Activated T-cell treated with anti-CD3 and anti-CD28 coated beads for 24 hours (primary cell): ENCODE results near the gene TRIOBP.

Source experiments
- DNase-seq: peaks from one replicate; pipeline ENCODE4 v3.0.0-alpha.2; 2020; ENCODE audit warnings: low read depth

TRIOBP gene

DNA sequence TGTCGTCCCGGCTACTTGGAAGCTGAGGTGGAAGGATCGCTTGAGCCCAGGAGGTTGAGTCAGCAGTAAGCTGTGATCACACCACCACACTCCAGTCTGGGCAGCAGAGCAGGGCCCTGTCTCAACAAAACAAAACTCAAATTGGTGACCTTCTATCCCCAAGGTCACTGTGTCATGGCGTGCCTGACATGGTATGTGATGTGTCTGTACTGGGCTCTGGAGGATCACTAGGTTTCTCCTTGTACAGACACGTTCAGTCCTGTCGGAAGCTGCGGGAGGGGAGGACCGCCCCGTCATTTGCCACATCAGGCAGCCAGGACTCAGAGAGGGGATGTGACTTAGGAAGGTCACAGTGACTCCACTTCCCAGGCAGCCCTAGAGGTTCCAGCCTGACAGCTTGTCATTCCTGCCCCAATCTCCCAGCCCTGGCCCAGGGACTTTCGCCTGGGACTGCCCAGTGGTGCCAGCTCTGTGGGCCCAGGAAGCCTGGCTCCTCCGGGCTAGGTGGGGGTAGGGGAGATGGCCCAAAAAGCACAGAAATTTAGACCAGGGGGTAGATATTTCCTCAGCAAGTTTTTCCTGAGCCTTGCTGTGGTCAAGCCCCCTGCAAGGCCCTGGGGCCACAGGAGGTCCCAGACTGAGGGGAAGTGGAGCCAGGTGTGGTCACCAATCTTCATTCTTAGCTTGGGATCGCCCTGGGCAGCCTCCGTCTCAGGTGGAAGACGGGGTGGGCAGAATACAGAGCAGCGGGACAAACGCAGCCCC, 53.2 kb downstream of the TRIOBP start:
- DNase-seq: no peak

DNA sequence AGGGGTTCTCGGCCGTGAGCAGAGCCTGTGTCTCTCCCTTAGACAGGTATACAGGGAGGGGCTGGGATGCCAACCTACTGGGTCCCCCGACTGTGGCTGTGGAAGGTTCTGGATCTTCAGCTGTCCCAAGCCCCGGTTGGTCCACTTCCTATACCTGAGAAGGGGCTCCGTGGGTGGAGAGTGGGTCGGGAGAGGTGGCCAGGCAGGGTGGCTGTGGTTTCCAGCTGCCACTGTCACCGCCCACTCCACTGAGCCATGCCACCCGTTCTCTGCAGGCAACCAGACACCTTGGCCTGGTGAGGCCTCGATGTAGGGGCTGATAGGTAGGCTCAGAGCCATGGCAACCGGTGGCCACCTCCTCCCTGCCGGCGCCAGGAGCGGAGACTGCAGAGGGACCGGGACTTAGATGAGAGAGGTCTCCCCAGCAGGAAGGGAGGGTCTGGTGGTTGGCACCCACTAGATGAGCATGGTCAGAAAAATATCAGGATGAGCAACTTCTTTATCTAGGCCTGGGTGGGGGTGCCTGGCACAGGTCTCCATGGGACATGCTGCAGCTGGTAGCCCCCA, 53.8 kb downstream of the TRIOBP start:
- DNase-seq: no peak

DNA sequence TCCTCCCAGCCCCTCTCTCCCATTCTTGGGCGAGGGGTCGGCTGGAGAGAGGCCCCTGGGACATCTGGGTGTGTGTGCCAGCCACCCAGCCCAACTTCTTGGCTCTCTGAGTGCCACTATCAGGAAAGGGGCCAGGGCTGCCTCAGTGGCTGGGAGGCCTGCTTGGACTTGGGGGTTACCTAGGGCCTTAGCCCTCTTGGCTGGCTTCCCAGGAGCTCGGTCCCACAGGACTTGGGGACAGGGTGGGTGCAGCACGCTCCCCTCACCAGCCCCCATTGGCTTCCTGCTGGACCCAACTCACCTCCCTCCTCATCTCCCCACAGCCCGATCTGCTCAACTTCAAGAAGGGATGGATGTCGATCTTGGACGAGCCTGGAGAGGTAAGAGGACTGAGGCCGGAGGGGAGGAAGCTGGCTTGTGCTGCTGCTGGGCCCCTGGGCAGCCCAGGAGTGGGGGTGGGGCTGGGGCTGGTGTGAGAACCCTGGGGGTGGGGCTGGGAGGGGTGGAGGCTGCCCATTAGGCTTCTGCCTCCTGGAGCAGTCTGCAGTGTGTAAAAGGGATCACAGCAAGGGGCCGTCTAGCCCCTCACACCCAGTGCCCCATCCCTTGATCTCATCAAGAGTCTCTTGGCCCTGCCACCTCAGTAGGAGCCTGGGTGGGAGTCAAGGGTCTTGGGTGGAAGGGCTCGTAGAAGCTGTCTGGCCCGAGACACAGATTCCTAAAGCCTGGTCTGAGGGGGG, 54.8 kb downstream of the TRIOBP start:
- no peak for DNase-seq

DNA sequence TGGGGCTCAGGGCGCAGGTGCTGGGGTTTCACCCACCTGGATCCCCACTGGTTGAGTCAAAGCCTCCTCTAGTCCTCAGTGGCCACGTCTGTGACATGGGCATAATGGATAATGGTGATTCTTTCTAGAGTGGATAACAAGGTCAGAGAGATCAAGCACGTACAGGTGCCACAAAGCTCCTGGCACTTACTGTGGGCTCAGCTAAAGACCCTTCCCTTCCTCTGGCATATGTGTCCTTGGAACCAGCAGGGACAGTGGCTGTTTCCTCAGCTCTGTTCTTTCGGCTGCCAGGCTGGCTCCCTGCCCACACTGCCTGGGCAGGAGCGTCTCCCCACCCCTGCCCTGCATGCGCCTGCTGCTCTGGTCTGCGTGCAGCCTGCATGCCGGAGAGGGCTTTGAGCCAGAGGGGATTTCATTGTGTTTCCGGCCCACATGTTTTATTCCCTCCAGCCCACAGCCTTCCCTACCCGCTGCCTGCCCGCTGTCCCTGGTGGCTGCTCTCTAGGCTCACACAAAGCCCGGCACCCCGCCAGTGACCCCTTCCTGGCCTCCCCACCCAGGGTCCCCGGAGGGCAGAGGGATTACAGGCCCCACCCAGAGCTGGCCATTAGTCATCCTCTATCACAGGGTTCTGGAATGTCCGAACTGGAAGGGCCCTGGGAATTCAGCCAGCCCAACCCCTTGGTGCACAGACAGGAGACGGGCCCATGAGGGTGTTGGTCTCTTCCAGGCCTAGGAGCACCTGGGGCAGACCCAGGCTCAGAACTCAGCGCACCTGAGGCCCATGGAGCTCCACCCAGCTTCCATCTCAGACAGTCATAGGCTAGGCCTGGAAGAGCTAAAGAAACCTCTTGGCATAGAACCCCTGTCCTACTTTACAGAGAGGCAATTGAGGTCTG, 55.6 kb downstream of the TRIOBP start:
- DNase-seq: no peak

DNA sequence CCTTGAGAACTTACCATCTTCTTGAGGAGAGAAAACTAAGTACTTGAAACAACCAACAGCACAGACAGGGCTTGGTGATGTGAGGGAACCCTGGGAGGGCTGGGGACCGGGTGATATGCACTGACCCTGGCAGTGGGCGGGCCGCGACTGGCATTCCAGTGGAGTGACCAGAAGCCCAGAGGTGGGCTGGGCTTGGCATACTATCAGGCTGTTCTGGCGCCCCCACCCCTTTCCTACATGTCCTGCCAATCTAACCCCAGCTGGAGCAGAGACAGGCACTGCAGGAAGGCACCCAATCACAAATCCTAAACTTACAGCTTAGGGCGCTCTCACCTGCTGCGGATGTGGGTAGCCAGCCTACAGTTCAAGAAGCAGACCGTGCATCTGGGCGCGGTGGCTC, 56.9 kb downstream of the TRIOBP start:
- DNase-seq: no peak

DNA sequence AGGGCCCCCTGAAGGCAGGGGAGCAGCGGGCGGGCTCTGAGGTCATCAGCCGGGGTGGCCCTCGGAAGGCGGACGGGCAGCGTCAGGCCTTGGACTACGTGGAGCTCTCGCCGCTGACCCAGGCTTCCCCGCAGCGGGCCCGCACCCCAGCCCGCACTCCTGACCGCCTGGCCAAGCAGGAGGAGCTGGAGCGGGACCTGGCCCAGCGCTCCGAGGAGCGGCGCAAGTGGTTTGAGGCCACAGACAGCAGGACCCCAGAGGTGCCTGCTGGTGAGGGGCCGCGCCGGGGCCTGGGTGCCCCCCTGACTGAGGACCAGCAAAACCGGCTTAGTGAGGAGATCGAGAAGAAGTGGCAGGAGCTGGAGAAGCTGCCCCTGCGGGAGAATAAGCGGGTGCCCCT, 60.8 kb downstream of the TRIOBP start:
- DNase-seq: no peak

DNA sequence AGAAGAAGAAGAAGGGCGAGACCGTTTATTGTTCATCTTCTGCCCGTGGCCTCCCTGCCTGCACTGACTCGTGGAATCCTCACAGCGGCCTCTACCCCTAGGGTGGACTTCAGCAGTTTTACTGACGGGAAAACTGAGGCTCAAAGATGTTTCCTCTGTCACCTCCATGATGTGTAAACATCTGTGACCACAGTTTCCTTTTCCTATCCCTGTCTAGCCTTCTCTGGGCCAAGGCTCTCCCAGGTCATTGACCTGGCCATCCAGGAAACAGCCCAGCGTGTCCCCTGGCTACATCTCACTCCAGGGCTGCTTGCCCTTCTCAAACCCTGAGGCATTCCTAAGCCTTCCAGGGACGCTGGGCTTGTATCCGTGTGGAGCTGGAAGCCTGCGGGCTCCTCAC, 61.8 kb downstream of the TRIOBP start:
- no peak for DNase-seq

DNA sequence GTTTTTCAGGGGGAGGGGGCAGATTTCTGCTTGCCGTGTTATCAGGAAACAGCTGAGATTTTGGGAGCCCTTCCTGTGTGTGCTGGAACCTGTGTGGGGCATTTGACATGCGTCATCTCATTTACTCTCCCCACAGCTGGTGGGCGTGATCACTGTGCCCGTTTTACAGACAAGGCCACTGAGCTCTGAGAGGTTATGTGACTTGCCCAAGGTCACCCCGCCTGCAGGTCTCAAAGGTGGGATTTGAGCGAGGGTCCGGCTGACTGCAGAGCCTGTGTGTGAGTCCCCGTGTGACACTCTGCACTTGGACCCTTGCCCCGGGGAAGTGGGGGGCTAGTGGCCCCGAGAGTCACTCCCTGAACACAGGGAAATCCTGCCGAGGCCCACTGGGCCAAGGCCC, 62.4 kb downstream of the TRIOBP start:
- no peak for DNase-seq

DNA sequence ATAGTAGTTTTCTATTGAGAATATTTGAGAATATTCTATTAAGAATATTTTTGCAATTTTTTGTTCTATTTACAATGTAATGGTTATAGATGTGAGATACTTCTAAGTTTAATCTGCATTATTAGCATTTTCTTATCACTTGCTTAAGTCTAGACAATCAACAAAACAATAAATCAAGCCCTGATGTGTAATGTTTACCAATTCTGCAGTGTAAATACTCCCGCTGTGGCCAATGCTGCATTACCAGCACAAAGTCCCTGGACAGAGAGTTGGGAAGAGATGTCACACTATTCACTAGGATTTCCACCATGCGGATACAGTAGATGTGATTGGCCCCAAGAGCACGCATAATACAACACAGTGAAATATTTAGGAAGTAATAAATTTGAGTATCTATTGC, 63.3 kb downstream of the TRIOBP start:
- DNase-seq: no peak

DNA sequence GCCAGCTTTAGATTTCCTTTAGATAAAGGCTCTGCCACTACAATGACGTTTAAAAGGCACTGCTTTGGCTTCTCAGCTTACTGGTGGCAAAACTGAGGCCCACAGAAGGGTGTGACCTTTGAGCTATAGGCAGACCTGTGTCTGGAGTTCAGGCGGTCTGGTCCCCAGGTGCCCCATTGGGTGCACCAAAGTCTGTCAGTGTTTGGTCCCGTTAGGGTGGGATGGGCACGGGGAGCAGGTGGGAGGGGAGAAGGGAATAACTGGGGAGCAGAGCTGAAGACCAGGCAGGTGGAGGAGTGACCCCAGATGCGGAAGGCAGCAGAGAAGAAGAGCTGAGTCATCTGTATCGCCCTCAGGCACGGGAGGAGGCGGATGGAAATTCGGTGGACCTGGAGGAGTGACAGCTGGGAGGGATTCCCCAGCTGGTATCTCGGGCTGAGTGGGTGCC, 65.6 kb downstream of the TRIOBP start:
- DNase-seq: no peak

DNA sequence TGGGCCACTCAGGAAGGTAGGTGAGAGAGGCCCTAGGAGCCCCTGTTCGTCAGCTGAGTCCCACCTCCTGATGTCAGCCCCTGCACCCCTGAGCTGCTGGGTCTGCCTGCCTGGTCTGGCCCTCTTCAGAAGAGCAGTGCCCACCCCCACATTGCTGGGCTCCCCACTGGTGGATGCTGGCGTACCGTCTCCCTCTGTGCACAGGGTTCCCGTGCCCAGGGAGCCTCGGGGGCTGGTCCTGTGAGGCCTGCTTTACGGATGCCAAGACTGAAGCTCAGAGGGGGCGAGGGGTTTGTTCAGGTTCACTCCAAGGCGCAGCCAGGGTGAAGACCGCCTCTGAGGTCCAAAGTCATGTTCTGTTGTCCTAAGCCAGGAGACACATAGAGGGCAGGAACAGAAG, 66.2 kb downstream of the TRIOBP start:
- DNase-seq: no peak

DNA sequence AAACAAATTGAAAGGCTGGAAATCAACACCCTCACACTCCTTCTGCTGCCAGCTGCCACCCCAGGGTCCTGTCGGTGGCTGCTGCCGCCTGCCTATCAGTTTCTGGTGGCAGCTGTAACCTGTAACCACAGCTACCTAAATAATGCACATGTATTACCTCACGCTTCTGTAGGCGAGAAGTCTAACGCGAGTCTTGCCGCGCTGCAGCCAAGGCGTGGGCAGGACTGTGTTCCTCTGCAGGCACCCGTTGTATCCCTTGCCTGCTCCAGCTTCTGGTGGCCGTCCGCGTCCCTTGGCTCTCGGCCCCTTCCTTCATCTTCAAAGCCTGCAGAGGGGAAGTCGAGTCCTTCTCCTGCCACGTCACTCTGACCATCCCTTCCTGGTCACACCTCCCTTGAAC, 66.8 kb downstream of the TRIOBP start:
- no peak for DNase-seq

DNA sequence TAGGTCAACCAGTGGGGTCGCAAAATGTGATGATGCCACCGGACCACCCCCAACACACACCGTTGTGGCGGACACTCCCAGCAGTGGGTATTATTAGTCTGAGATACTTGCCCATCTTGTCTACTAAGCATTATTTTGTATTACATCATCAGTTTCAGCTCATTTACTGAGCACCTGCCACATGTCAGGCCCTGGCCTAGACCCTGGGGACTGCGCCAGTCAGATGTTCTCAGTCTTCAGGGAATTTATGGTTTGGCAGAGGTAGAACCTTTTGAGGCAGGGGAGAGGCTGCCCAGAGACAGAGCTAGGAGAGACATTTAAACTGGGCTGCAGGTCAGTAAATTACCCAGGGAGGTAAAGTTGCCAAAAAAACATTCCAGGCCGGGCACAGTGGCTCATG, 67.8 kb downstream of the TRIOBP start:
- DNase-seq: no peak

DNA sequence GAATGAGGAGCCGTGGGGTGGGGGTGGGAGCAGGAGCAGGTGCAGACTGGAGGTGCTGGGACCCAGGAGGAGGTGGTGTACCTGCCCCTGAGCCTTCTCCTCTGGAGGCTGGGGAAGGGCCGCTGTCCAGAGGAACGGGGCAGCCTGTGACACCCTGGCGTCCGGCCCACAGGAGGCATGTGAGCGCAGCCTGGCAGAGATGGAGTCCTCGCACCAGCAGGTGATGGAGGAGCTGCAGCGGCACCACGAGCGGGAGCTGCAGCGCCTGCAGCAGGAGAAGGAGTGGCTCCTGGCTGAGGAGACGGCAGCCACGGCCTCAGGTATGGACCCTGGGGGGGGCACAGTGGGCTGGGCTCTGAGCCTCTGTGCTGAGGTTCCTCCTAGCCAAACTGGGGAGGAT, 68.7 kb downstream of the TRIOBP start:
- no peak for DNase-seq

DNA sequence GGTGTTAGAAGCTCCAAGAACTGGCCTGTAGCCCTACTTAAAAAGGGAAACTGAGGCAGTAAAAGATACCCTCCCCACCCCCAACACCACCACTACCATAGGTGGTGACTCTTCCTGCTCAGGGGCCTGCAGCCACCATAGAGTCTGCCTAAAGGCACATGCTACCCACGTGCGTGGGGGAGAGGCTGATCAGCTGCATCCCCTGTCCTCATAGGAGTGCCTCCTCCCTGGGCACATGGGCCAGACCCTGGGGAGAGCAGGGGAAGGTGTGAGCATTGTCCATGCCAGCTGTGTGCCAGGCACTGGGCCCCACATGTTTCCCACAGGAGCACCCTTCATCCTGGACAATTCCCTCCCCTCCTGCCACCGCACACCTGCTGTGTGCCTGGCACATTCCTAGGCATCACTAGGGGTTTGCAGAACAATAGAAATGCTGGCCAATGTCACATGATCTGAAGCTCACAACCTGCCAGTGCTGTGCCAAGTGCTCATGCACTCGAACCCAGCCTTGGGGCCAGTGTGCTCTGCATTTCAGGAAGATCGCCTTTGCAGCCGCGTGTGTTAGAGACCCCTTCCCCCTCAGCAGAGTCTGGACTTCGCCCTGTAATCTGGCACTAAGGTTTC, 69.2 kb downstream of the TRIOBP start:
- no peak for DNase-seq

DNA sequence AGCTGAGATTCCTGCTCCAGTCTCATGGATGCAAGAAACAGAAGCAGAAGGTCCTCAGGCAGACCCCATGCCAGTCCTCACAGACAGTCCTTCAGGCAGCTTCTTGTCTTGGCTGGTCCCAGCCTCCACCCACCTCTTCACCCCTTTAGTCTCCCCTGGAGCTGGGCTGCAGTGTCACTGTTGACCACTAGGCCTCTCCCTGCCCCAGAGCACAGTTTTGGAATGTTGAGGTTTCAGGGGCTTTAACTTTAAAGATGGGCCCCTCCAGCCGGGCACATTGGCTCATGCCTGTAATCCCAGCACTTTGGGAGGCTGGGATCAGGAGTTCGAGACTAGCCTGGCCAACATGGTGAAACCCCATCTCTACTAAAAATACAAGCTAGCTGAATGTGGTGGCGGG, 71.4 kb downstream of the TRIOBP start:
- DNase-seq: no peak

DNA sequence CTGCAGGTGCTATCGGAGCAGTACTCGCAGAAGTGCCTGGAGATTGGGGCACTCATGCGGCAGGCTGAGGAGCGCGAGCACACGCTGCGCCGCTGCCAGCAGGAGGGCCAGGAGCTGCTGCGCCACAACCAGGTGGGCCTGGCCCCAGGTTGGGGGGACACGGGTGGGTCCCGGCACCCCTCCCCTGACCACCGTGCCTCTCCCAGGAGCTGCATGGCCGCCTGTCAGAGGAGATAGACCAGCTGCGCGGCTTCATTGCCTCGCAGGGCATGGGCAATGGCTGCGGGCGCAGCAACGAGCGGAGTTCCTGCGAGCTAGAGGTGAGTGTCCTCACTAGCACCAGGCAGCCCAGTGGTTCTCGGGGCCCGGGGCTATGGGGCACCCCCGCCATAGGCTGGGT, 72.2 kb downstream of the TRIOBP start:
- no peak for DNase-seq

DNA sequence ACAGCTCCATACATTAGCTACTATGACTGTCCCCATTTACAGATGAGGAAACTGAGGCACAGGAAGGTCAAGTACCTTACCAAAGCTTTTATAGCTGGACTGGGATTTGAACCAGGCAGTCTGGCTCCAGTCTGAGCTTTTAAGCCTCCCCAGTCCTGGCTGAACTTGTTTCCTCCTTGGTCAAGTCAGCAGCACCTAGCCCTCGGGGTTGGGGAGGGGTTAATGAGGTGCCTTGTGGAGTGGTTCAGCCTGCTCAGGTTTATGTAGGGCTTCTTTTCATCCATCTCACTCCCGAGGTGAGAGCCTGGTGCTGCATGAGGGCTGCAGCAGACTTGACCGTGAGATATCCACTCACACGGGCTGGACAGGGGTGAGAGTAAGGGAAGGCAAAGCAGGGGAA, 74.2 kb downstream of the TRIOBP start:
- no peak for DNase-seq

DNA sequence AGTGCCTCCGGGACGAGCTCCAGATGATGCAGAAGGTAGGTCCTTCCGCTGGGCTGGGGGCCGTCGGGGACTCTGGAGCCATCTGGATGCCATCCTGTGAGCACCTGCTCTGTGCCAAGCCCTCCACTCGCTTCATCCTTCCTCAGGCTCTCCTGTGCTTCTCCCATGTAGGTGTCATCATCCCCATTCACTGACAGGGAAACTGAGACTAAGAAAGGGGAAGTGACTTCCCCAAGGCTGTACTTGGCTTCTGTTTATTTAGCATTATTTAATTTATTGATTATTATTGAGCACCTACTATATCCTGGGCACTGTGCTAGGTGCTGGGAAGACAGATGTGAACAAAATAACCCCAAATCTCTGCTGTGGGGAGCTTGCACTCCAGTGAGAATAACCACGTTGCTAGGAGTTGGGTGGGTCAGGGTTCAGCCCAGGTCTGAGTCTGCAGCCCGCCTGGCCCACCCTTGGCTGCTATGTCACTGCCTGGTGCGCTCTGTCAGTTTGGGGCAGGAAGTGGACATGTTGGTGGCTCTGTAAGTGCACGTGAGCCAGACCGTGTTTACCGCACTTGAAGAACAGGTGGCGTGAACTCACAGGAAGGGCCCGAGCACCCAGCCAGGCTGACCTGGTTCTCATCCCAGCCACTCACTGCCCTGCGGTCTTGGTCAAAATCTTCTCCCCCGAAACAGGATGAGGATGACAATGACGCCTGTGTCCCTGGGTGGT, 75.0 kb downstream of the TRIOBP start:
- DNase-seq: no peak

DNA sequence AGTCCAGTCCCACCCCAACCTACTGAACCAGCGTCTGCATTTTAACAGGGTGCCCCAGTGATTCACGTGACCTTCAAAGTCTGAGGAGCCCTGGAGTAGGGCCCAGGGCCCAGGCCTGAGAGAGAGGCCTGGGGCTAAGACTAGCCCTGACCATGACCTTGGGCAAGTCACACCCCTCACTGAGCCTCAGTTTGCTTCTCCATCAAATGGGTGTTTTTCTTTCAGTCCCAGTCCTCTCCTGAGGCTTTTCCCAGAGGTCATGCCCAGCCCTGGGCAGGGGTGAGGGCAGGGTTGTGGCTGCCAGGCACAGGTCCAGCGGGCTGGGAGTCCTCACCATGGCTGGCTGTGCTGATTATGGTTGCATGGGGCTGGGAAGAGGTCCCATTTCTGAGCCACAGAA, 77.9 kb downstream of the TRIOBP start:
- no peak for DNase-seq
